AG10803 (cell line): Measurements from ENCODE around the gene MEIS1.

Source experiments
- DNase-seq: peaks from one replicate; pipeline ENCODE4 v3.0.0; 2010; ENCODE audit warnings: low read depth
- H3K4me3 ChIP-seq: 2 replicates; pipeline ENCODE4 v1.5.1; 2011; ENCODE audit warnings: mild to moderate bottlenecking, low read length, control low read depth
- CTCF ChIP-seq: conservative IDR thresholded peaks from 2 replicates; pipeline ENCODE4 v1.5.1; 2011; ENCODE audit warnings: mild to moderate bottlenecking, low read length, control low read depth, inconsistent platforms

MEIS1 gene

GRCh38 chr2:66602341-66602740 lies 167.4 kb downstream of the MEIS1 start:
- no peak for DNase-seq
- no peak overlapping the region for H3K4me3 ChIP-seq
- no peak for TF ChIP-seq CTCF

GRCh38 chr2:66604326-66604725 lies 169.4 kb downstream of the MEIS1 start:
- no peak for TF ChIP-seq CTCF
- DNase-seq = no peak
- H3K4me3 ChIP-seq = no peak overlapping the region

- no peak overlapping the region for H3K4me3 ChIP-seq
- DNase-seq = no peak
- TF ChIP-seq CTCF = no peak
These were observed 170.1 kb downstream of the MEIS1 start for GRCh38 chr2:66604976-66605375.

- no peak for TF ChIP-seq CTCF
- DNase-seq = no peak
- no peak overlapping the region for H3K4me3 ChIP-seq
These were observed 172.2 kb downstream of the MEIS1 start for GRCh38 chr2:66607152-66607551.
